Tongue (tissue), 3 donors: ENCODE measurements around the gene PUS1. TPM values are rescaled to one million over a fixed set of nuclear protein-coding genes. Genes with fewer than 3 reads are reported as not detected.

Experiments
- DNase-seq: peaks from one replicate; pipeline ENCODE4 v3.0.0-alpha.2; 2015
- small RNA-seq: library from RNA; depleted of rRNA; stranded (forward); fragments of <200 nt; gene quantifications from one replicate; pipeline ENCODE3, GENCODE V24; 2014; ENCODE audit warnings: low replicate concordance
- total RNA-seq: library from RNA; depleted of rRNA; stranded (reverse); fragments of >200 nt; gene quantifications from one replicate; pipeline ENCODE4 v1.2.3, GENCODE V29; 2014

PUS1 gene
- total RNA-seq, 1 donor from 2014 or later = 10.1 TPM

GRCh38 chr12:131994589-131994988, 65.5 kb downstream of the PUS1 start:
- no peak for DNase-seq

Small RNAs within 50 kb of the gene (small RNA-seq; reads per million reads assigned to genes)
- gene AC131009.3 = not detected

Other genes starting within 250 kb of the PUS1 start
- 34.5 TPM for gene SFSWAP, start 218.2 kb upstream of the PUS1 start, total RNA-seq
- 6.8 TPM for gene MMP17, start 100.9 kb upstream of the PUS1 start, total RNA-seq
- gene ULK1, start 34.7 kb upstream of the PUS1 start, total RNA-seq = 15.6 TPM
- 20.3 TPM for gene EP400, start 20.7 kb downstream of the PUS1 start, total RNA-seq
- 6.9 TPM for gene DDX51, start 215.0 kb downstream of the PUS1 start, total RNA-seq
- gene NOC4L, start 215.2 kb downstream of the PUS1 start, total RNA-seq = 5.0 TPM